Measurements from ENCODE around the gene PODN. TPM values are rescaled to one million over a fixed set of nuclear protein-coding genes. Genes with fewer than 3 reads are reported as not detected.

The PODN gene
- total RNA-seq, 6 donors from 2014 or later: 15.2 to 87.1 (median 53.1) TPM

GRCh38 chr1:53065391-53065790 is 3.4 kb downstream of the PODN start:
- Histone ChIP-seq H3K27me3 (peaks cover 0 to 21% (median 10%) of the 10 kb centered on the region in 4 donors), H3K4me3 (no peak overlapping the region), H3K9me3 (no peaks in the 10 kb centered on the region), H3K36me3 (no peaks in the 10 kb centered on the region), H3K27ac (no peak overlapping the region), H3K4me1 (peaks cover 20 to 31% (median 23%) of the 10 kb centered on the region in 4 donors)
- 89 to 92% methylated on average over 7 of the region's 7 CpGs for WGBS, 2 donors
- TF ChIP-seq POLR2A (IDR thresholded peaks at IDR 0.05) (no peak), POLR2AphosphoS5 (IDR thresholded peaks at IDR 0.05) (no peak)
- no peak for ATAC-seq (ENCODE audit: low FRiP score in 2 of 2)
- DNase-seq: no peak

GRCh38 chr1:53066488-53066887 is 4.5 kb downstream of the PODN start:
- Histone ChIP-seq H3K27me3 (peaks cover 0 to 19% (median 9%) of the 10 kb centered on the region in 4 donors), H3K4me3 (no peak overlapping the region), H3K4me1 (peaks cover 16 to 26% (median 18%) of the 10 kb centered on the region in 4 donors), H3K27ac (no peak overlapping the region), H3K9me3 (no peaks in the 10 kb centered on the region), H3K36me3 (no peaks in the 10 kb centered on the region)
- DNase-seq: no peak
- 68 to 79% methylated on average over 6 of the region's 6 CpGs for WGBS, 2 donors
- no peak for ATAC-seq (ENCODE audit: low FRiP score in 2 of 2)
- TF ChIP-seq EP300 (IDR thresholded peaks at IDR 0.05) (no peak), POLR2AphosphoS5 (IDR thresholded peaks at IDR 0.05) (no peak), CTCF (IDR thresholded peaks at IDR 0.05) (no peak), POLR2A (IDR thresholded peaks at IDR 0.05) (no peak)

- no peak overlapping the region for H3K4me3 ChIP-seq
- H3K36me3 ChIP-seq: no peaks in the 10 kb centered on the region
- H3K9me3 ChIP-seq: no peaks in the 10 kb centered on the region
- WGBS, 2 donors: 80 to 83% methylated on average over 8 to 12 of the region's 13 CpGs
- peaks cover 11 to 20% (median 12%) of the 10 kb centered on the region in 4 donors for H3K4me1 ChIP-seq
- ATAC-seq (ENCODE audit: low FRiP score in 2 of 2): peak in 1 of 2 donors; percentile 61
- H3K27ac ChIP-seq: no peak overlapping the region
- H3K27me3 ChIP-seq: peaks cover 0 to 13% (median 6%) of the 10 kb centered on the region in 4 donors
- DNase-seq: no peak
- TF ChIP-seq EP300 (IDR thresholded peaks at IDR 0.05) (no peak), POLR2AphosphoS5 (IDR thresholded peaks at IDR 0.05) (no peak), POLR2A (IDR thresholded peaks at IDR 0.05) (no peak), CTCF (IDR thresholded peaks at IDR 0.05) (no peak)
These were observed 5.1 kb downstream of the PODN start for GRCh38 chr1:53066891-53067738.

GRCh38 chr1:53067886-53068285 is 5.9 kb downstream of the PODN start:
- Histone ChIP-seq H3K9me3 (no peaks in the 10 kb centered on the region), H3K36me3 (no peaks in the 10 kb centered on the region), H3K4me1 (peaks cover 4 to 12% (median 5%) of the 10 kb centered on the region in 4 donors), H3K4me3 (no peak overlapping the region), H3K27ac (no peak overlapping the region), H3K27me3 (peaks cover 0 to 5% (median 2%) of the 10 kb centered on the region in 4 donors)
- ATAC-seq (ENCODE audit: low FRiP score in 2 of 2): no peak
- TF ChIP-seq POLR2A (IDR thresholded peaks at IDR 0.05): no peak
- TF ChIP-seq CTCF (IDR thresholded peaks at IDR 0.05): no peak
- no peak for TF ChIP-seq POLR2AphosphoS5 (IDR thresholded peaks at IDR 0.05)
- TF ChIP-seq EP300 (IDR thresholded peaks at IDR 0.05): no peak
- DNase-seq: no peak
- WGBS, 2 donors: 86 to 87% methylated on average over 2 of the region's 2 CpGs

GRCh38 chr1:53068314-53069099 is 6.5 kb downstream of the PODN start:
- Histone ChIP-seq H3K9me3 (no peaks in the 10 kb centered on the region), H3K4me3 (no peak overlapping the region), H3K4me1 (peaks cover 0 to 8% (median 2%) of the 10 kb centered on the region in 4 donors), H3K36me3 (no peaks in the 10 kb centered on the region), H3K27me3 (peaks cover 0 to under 1% (median 0%) of the 10 kb centered on the region in 4 donors), H3K27ac (no peak overlapping the region)
- DNase-seq: no peak
- ATAC-seq (ENCODE audit: low FRiP score in 2 of 2): no peak
- WGBS, 2 donors: 91 to 93% methylated on average over 4 to 7 of the region's 7 CpGs
- TF ChIP-seq EP300 (IDR thresholded peaks at IDR 0.05): no peak
- TF ChIP-seq POLR2A (IDR thresholded peaks at IDR 0.05): no peak
- no peak for TF ChIP-seq CTCF (IDR thresholded peaks at IDR 0.05)
- TF ChIP-seq POLR2AphosphoS5 (IDR thresholded peaks at IDR 0.05): no peak
